GM19463 (cell line): Measurements from ENCODE around the gene RAI1.

ENCODE experiments used
- ATAC-seq: cut with Tn5 transposase; IDR thresholded peaks from one replicate; pipeline ENCODE4 v1.9.1; 2021; ENCODE audit warnings: mild to moderate bottlenecking, moderate library complexity; ENCODE audit not compliant: unreplicated experiment

Gene RAI1

DNA sequence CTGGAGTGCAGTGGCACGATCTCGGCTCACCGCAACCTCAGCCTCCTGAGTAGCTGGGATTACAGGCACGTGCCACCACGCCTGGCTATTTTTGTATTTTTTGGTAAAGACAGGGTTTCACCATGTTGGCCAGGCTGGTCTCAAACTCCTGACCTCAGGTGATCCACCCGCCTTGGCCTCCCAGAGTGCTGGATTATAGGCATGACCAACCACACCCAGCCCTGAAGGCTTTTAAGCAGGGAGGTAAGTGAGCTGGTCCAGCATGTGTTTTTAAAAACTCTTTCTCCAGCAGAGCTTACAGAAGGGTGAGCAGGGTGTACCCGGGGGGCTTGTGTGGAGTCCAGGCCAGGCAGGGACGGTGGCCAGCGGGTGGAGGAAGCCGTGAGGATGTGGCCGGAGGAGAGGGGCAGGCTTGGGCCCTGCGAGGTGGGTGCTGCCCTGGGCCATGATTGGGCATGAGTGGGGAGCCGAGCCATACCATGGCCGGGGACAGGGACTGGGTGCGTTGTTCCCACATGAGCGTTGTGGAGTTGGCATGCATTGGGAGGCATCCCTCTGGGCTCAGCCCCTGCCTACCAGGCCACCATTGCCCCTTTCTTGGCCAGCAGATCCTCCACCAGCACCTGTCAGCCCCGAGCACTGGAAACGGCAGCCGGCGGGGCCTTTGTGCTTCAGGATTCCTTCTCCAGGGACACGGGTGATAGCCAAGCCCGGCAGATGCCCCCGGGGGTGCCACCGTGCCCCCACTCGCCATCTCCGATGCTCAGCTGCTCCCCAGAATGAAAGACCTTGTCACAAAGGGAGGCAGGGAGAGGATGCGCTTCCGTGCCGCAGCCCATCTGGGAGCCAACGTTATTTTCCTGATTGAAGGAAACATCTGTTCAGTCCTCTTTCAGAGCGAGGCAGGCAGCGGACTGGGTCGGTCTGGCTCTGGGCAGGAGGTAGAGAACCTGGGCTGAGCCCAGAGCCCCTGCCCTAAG, 64.5 kb downstream of the RAI1 start:
- ATAC-seq, result no peak

DNA sequence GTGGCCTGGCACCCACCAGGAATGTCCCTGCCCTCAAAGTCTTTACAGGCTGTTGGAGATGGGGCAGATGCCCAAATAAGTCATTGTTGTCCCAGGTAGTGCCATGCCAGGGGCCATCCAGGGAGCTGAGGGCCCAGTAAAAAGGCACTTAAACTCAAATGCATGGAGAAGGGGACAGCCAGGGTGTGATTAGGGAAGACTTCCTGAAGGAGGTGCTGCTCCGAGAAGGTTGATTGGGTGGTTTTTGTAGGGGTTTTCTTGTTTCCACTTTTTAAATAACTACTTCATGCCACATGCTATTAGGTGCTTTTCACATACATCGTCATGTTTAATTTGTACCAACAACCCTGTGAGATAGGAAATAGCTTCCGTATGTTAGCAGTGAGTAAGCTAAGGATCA, 66.9 kb downstream of the RAI1 start:
- ATAC-seq, result no peak

DNA sequence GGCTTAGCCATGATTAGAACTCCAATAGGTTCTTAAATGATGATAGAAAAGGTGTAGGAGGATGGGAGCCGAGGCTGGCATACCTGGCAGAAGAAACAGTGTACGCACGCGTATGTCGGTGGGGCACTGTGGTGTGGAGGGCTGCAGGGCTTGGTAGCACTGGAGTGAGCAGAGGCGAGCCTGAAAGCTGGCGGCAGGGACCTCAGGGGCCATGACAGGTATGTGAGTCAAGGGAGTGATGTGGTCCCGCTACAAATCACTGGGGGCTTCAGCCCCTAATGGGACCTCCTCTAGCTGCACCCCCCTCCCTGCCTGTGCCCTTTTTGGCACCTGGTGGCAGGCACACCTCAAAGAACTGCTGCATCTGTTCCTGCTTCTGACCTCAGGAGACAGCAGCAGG, 67.3 kb downstream of the RAI1 start:
- ATAC-seq, result no peak

- ATAC-seq, result no peak
Observed at GRCh38 chr17:17749025-17749772, 67.9 kb downstream of the RAI1 start.

DNA sequence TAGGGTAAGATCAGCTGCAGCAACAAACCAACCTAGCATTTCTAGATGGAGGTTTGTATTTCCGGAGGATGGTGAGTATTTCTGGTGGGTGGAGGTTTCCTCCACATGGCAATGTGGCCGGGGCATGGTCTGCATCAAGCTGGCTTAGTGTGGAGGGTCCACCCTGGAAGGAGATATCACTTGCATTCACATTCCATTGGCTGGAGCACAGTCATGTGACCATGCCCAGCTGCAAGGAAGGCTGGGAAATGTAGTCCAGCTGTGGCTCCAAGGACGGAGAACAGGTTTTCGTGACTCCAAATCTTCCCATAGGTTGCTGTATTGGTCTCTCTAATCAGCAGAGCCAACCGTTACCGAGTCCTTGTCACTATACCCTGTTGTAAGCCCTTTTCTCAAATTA, 68.7 kb downstream of the RAI1 start:
- ATAC-seq, result no peak

- ATAC-seq, result peak; percentile 26
Observed at GRCh38 chr17:17750881-17751280, 69.6 kb downstream of the RAI1 start.

DNA sequence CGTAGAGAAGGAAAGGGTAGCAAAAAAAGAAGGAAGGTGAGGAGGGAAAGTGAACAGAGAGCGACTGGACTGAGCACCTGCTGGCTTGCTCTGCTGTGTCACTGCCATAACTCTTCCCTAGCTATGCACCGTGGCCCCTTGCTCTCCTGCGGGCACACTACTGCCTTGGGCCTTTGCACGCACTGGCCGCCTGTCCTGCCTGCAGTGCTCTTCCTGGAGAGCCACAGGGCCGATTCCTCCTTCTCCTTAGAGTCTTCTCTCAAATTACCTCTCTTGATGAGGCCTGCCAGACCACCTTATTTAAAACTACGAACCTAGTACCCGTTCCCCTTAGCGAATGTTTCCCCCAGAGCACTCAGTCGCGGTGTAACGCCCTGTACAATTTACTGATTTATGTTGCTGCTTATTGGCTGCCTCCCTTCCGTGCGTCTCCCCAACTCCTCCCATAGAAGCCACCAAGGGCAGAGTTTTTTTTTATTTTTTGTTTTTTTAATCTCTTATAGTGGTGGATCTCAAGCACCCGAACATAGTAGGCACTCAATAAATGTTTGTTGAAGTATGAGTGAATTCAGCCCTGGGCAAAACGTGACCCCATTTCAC, 70.3 kb downstream of the RAI1 start:
- no peak for ATAC-seq

GRCh38 chr17:17752089-17752820, 71.0 kb downstream of the RAI1 start:
- ATAC-seq, result peak; percentile 85

DNA sequence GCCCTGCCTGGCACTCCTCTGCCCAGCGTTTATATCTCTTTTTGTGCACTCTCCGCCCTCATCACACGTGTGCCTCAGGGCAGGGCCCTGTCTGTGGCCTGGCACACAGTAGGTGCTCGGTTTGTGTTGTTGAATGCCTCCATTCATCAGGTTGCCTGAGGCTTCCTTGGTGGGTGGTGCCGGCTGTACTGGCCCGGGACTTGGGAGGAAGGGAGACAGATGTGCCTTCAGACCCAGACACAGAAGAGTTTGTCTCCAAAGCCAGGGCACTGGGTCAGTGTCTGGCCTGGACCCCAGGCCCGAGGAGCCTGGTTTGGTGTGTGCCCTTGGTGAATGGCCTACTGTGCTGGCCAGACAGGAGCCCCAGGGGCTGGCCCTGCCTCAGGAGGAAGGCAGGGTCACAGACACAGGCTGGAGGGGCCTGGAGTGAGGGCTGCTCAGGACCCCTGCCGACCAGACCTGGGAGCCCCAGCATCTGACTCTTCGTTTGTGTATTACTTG, 71.6 kb downstream of the RAI1 start:
- ATAC-seq, result no peak

DNA sequence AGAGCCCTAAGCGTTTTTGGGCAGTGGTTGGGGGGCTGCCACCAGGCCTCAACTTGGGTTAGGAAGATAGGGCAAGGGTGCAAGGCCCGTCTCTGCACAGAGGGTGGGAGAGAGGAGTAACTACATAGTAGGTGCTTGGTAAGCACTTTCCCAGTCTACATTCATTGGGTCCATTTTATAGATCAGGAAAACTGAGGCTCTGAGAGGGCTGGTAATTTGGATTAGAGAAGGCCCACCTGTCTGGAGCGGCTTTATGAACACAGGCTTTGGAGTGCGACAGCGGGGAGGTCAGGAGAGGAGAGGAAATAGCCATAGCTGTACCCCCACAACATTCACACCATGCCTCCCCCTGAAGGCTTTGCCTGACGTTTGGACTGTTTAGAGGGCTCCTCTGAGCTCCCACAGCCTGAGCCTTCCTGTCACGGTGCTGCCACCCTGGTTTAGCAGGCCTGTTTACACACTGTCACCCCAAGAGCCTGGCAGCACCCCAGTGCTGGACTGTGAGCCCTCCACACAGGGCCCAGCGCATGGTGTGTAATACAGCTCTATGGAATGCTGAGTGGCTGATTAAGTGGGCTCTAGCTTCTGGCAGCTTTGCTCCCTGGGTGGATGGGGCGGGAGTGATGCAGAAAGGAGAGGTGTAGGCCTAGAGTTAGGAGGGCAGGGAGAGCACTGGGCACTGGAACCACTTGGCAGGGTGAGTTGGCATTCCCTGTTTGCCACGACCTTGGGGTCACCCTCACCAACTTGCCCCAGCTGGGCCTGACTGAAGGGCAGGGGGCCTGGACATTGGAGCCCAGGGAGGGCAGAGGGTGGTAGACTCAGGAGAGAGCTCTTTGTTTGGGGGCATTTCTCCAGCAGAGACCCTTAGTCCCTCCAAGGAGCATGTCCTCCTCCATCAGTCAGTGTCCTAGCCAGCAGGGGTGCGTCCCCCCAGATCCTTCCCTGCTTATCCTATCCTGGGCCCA, 73.7 kb downstream of the RAI1 start:
- ATAC-seq, result no peak

DNA sequence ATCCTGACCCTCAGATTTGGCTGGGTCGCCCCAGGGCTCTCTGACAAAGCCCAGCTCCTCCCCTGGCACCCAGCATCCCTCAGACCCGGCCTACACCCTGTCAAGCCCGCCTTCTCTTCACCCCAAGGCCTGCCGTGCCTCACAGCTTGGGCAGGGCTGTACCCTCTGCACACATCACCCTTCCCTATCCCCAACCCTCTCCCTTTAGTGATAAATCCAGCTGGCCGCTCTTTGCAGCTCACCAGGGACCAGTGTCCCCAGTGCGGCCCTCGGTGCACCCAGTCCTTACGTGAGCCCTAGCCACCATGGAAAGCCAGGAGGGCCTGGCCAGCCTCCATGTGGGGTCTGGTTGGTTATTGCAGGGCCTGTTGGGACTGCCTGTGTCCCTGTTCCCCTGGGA, 74.5 kb downstream of the RAI1 start:
- ATAC-seq, result no peak

GRCh38 chr17:17757391-17757791, 76.1 kb downstream of the RAI1 start:
- no peak for ATAC-seq

- no peak for ATAC-seq
Observed at GRCh38 chr17:17757956-17758845, 76.9 kb downstream of the RAI1 start.

GRCh38 chr17:17758941-17759563, 77.8 kb downstream of the RAI1 start:
- no peak for ATAC-seq

- no peak for ATAC-seq
Observed at GRCh38 chr17:17760350-17760749, 79.1 kb downstream of the RAI1 start.

DNA sequence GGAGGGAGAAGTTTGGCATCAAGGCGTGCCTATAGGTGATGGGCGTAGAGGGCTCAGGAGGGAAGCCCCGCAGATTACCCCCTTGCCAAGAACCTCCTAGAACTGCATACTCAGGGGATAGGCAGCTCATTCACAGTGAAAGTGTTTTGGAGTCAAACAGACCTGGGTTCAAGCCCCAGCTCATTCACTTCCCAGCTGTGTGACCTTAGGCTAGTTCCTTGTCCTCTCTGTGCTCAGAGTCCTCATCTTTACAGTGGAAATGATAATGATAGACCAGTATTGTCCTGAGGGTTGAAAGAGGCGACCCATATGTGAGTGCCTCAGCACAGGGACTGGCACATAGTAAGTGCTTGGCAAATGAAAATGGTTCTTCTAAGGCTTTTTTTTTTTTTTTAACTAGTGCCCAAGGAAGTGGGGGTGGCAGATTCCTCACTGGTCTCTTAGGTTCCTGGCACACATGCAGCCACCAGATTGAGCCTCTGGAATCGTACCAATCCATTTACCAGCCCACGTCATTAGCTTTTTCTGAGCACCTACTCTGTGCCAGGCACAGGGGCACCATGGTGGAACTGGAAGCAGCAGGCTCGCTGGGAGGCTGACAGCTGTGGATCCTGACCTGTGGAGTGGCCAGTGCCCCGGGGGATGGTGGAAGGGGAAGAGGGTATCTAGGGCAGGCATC, 79.8 kb downstream of the RAI1 start:
- no peak for ATAC-seq

GRCh38 chr17:17761894-17762743, 80.9 kb downstream of the RAI1 start:
- no peak for ATAC-seq
